ENCODE measurements around the gene TEAD3.
"Not testable (repeated sequence)": the region's sequence is repeated elsewhere in the genome, so short reads cannot be mapped to it uniquely, and the experiment has no call there.

TEAD3 gene

GRCh38 chr6:35496841-35497570 is at the start of gene TEAD3:
Gene TEAD3 (minus strand): TSS chr6:35497079.
- DNase-seq (ENCODE audit: low read depth in 1 of 2, low spot score in 1 of 2): peak; percentile 26 to 35

GRCh38 chr6:35544769-35545361 is 48.0 kb upstream of the TEAD3 start:
- DNase-seq (ENCODE audit: low read depth in 1 of 2, low spot score in 1 of 2): no peak

GRCh38 chr6:35543459-35544193 is 46.7 kb upstream of the TEAD3 start:
- DNase-seq (ENCODE audit: low read depth in 1 of 2, low spot score in 1 of 2): no peak

GRCh38 chr6:35541836-35542235 is 45.0 kb upstream of the TEAD3 start:
- DNase-seq (ENCODE audit: low read depth in 1 of 2, low spot score in 1 of 2): no peak

- no peak for DNase-seq (ENCODE audit: low read depth in 1 of 2, low spot score in 1 of 2)
Measured at GRCh38 chr6:35539223-35539622, 42.3 kb upstream of the TEAD3 start.

GRCh38 chr6:35535847-35536246 is 39.0 kb upstream of the TEAD3 start:
- not testable (repeated sequence) for DNase-seq (ENCODE audit: low read depth in 1 of 2, low spot score in 1 of 2)

GRCh38 chr6:35534407-35535170 is 37.7 kb upstream of the TEAD3 start:
- DNase-seq (ENCODE audit: low read depth in 1 of 2, low spot score in 1 of 2): no peak

GRCh38 chr6:35533981-35534380 is 37.1 kb upstream of the TEAD3 start:
- no peak for DNase-seq (ENCODE audit: low read depth in 1 of 2, low spot score in 1 of 2)

- no peak for DNase-seq (ENCODE audit: low read depth in 1 of 2, low spot score in 1 of 2)
Measured at GRCh38 chr6:35532126-35532525, 35.2 kb upstream of the TEAD3 start.

GRCh38 chr6:35524380-35525020 is 27.6 kb upstream of the TEAD3 start:
- DNase-seq (ENCODE audit: low read depth in 1 of 2, low spot score in 1 of 2): no peak

- DNase-seq (ENCODE audit: low read depth in 1 of 2, low spot score in 1 of 2): peak; percentile 54 to 65
Measured at GRCh38 chr6:35522660-35523658, 26.1 kb upstream of the TEAD3 start.

- no peak for DNase-seq (ENCODE audit: low read depth in 1 of 2, low spot score in 1 of 2)
Measured at GRCh38 chr6:35522151-35522550, 25.3 kb upstream of the TEAD3 start.

- DNase-seq (ENCODE audit: low read depth in 1 of 2, low spot score in 1 of 2): no peak
Measured at GRCh38 chr6:35521235-35521634, 24.4 kb upstream of the TEAD3 start.

- no peak for DNase-seq (ENCODE audit: low read depth in 1 of 2, low spot score in 1 of 2)
Measured at GRCh38 chr6:35519313-35520015, 22.6 kb upstream of the TEAD3 start.

- DNase-seq (ENCODE audit: low read depth in 1 of 2, low spot score in 1 of 2): no peak
Measured at GRCh38 chr6:35518566-35519312, 21.9 kb upstream of the TEAD3 start.

GRCh38 chr6:35517978-35518377 is 21.1 kb upstream of the TEAD3 start:
- DNase-seq (ENCODE audit: low read depth in 1 of 2, low spot score in 1 of 2): not testable (repeated sequence)

- DNase-seq (ENCODE audit: low read depth in 1 of 2, low spot score in 1 of 2): no peak
Measured at GRCh38 chr6:35516712-35517111, 19.8 kb upstream of the TEAD3 start.

- not testable (repeated sequence) for DNase-seq (ENCODE audit: low read depth in 1 of 2, low spot score in 1 of 2)
Measured at GRCh38 chr6:35515939-35516338, 19.1 kb upstream of the TEAD3 start.
